Activated CD8-positive, alpha-beta T cell treated with anti-CD3 and anti-CD28 coated beads, Interleukin-2, amount 10 ng/mL, durations not matched to agents 7 days and 5 days (primary cell): ENCODE data around the gene UGT1A5. TPM values are rescaled to one million over a fixed set of nuclear protein-coding genes. Genes with fewer than 3 reads are reported as not detected.

ENCODE experiments used
- ATAC-seq: fragments of 150-1000 bp; cut with Tn5 transposase; one replicate; pipeline ENCODE4 v1.10.0; 2021; ENCODE audit warnings: moderate library complexity
- CTCF ChIA-PET: fragments of 350-600 bp; sonication (Branson Sonifier 250); formaldehyde crosslinking; loops from one replicate; lab custom pipeline; 2021; ENCODE audit warnings: antibody characterized with exemption; lab: Charles Lee
- POLR2A ChIA-PET: fragments of 350-600 bp; sonication (Branson Sonifier 250); formaldehyde crosslinking; loops from one replicate; lab custom pipeline; 2021; ENCODE audit warnings: antibody characterized with exemption; lab: Charles Lee
- DNase-seq: peaks from one replicate; pipeline ENCODE4 v3.0.0-alpha.2; 2020
- H3K27ac Mint-ChIP-seq: one replicate; pipeline ENCODE4 v1.8.0; 2021; ENCODE audit warnings: mild to moderate bottlenecking, mixed read lengths
- H3K27me3 Mint-ChIP-seq: one replicate; pipeline ENCODE4 v1.8.0; 2021; ENCODE audit warnings: low read depth, mixed read lengths
- H3K36me3 Mint-ChIP-seq: one replicate; pipeline ENCODE4 v1.8.0; 2021; ENCODE audit warnings: low read depth, mixed read lengths
- H3K4me1 Mint-ChIP-seq: one replicate; pipeline ENCODE4 v1.8.0; 2021; ENCODE audit warnings: low read depth, mixed read lengths
- H3K4me3 Mint-ChIP-seq: one replicate; pipeline ENCODE4 v1.8.0; 2021; ENCODE audit warnings: mild to moderate bottlenecking, mixed read lengths
- H3K9me3 Mint-ChIP-seq: one replicate; pipeline ENCODE4 v1.8.0; 2022; ENCODE audit warnings: mixed read lengths; ENCODE audit not compliant: insufficient read depth
- total RNA-seq, 2 experiments: library from RNA; stranded (reverse); gene quantifications; one replicate each; pipeline ENCODE4 v1.2.3, GENCODE V29; 2021

Gene UGT1A5
- total RNA-seq, 2 experiments from 2014 or later, result not detected

DNA sequence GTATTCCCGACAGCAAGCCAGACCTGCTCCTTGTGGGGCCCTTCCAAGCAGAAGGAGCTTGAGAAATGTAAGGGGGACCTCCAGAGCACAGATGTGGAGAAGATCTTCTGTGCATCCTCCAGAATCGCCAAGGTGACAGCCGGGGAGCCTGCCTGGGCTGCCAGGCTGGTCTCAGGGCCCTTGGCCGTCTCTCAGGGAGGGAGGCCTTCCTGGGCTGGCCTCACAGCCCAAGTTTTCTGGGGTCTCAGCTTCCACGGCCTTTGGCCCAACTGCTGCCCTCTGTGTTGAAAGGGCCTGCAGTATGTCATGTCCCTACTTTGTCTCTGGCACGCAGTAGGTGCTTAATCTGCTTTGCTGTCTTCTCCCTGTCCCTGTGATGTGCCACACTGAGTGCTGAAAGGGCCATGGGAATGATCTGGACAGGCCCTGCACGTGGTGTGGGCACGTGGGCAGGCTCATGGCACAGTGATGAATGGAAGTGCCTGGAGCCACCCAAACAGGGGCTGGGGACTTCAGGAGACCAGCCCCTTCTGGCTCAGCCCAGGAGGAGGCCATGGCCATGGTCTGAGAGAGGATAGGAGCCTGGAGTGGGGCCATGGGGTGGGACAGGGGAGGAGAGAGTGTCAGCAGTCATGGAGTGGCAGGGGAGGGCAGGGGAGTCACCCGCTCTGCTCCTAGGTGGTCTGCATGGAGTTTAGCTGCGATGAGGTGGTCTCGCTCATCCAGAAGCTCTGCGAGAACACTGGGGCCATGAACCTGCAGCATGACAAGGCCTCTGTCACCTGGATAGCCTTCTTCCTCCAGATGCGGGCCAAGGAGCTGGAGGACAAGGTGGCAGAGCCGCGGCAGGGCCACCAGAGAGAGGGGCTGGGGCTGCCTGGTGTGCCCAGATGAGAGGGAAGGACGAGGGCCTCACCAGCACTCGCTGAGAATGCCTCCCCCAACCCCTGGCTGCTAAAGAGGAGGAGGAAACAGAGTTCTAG, 106.2 kb downstream of the UGT1A5 start:
- no peak overlapping the region for H3K27ac Mint-ChIP-seq
- POLR2A ChIA-PET, result no interaction called here

DNA sequence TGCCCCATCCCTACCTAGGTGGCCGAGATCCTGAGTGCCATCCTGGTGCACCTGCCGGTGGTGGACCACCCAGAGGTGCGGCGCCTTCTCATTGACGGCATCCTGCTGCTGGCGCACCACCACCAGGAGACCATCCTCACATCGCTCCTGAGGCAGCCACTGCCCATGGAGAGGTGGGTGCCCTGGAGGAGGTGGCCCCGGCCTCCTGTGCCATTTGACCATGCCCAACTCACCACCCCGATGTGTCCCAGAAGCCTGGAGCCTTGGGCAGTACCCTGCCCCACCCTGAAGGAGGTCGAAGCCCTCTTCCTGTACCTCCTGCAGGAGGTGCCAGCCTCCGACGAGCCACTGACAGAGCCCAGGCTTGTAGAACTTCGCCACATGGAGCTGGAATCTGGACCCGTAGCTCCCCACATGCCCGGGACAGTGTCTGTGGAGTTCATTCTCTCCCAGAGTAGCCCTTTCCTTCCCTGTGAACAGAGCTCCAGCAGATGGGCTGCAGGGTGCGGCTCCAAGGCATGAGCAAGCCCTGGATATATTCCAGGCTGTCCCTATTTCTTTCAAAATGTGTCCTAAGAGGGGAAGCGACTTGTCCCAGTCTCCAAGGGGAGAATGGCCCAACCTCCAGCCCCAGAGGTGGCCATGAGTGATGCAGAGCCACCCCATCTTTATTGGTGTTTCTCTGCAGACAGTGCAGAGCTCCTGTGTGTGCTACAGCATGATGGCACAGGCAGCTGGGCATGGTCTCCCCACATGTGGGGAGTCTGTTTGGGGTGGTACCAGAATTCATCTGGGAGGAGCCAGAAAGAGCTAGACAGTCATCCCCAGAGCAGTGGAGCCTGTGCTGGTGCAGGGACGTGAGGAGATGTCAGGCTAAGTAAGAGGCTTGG, 107.4 kb downstream of the UGT1A5 start:
- no peak for ATAC-seq
- Mint-ChIP-seq H3K27me3 (peaks cover 5% of the 10 kb centered on the region), H3K27ac (no peak overlapping the region), H3K4me1 (peaks cover 3% of the 10 kb centered on the region), H3K9me3 (no peaks in the 10 kb centered on the region), H3K36me3 (no peaks in the 10 kb centered on the region), H3K4me3 (no peak overlapping the region)
- ChIA-PET CTCF (no interaction called here), POLR2A (interaction anchor here (0.5 kb wide), 1 partner anchor 19 kb away, joined by 3 read pairs; no protein-coding TSS in a partner anchor)
- no peak for DNase-seq

More for the DNA sequence above, 106.2 kb downstream of the UGT1A5 start:
- no peaks in the 10 kb centered on the region for H3K36me3 Mint-ChIP-seq
- peaks cover 3% of the 10 kb centered on the region for H3K4me1 Mint-ChIP-seq
- H3K9me3 Mint-ChIP-seq, result no peaks in the 10 kb centered on the region
- H3K4me3 Mint-ChIP-seq, result no peak overlapping the region
- CTCF ChIA-PET, result no interaction called here
- ATAC-seq, result no peak
- DNase-seq, result no peak
- peaks cover 2% of the 10 kb centered on the region for H3K27me3 Mint-ChIP-seq

- Mint-ChIP-seq H3K4me3 (no peak overlapping the region), H3K4me1 (peaks cover 3% of the 10 kb centered on the region), H3K27me3 (peaks cover 7% of the 10 kb centered on the region), H3K9me3 (no peaks in the 10 kb centered on the region), H3K27ac (no peak overlapping the region), H3K36me3 (no peaks in the 10 kb centered on the region)
- ATAC-seq (no peak), DNase-seq (no peak)
- ChIA-PET POLR2A (no interaction called here), CTCF (no interaction called here)
These were observed 108.0 kb downstream of the UGT1A5 start for GRCh38 chr2:233820774-233821105.

DNA sequence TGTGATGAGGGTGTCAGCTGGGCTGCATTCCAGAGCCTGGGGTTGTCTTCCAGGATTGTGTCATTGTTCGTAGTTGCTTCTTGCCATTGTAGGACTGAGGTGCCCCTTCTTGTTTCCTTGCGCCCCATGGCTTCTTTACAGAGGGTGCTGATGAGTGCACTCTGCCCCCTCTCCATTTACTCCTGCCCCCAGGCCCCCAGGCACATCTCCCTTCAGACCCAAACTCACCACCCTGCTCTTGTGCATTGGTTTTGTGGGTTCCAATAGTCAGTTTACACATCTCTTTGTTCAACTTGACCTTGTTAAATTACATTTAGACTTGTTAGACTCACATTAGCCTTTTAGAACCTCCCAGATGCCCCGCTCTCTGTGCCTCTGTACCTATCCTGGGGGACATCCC, 108.5 kb downstream of the UGT1A5 start:
- ChIA-PET CTCF (no interaction called here), POLR2A (no interaction called here)
- H3K36me3 Mint-ChIP-seq, result no peaks in the 10 kb centered on the region
- no peak overlapping the region for H3K27ac Mint-ChIP-seq
- no peaks in the 10 kb centered on the region for H3K9me3 Mint-ChIP-seq
- no peak for ATAC-seq
- peaks cover 9% of the 10 kb centered on the region for H3K27me3 Mint-ChIP-seq
- DNase-seq, result no peak
- H3K4me3 Mint-ChIP-seq, result no peak overlapping the region
- H3K4me1 Mint-ChIP-seq, result peaks cover 3% of the 10 kb centered on the region

DNA sequence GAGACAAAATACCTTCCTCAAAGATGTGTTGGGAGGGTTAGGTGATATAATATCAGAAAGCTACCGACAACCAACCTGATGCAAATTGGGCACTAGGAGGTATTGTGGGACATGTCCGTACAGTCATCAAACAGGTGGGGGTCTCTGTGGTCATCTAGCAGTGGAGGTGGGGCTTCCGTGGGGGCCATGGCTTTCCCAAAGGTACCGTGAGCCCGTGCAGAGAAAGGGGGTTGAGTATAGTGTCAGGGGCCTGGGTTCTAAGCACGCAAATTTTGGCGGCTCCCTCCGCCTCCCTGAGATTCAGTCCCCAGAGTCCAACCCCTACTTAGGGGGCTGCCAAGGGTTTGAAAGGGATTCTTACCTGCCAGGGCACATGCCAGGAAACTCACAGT, 109.0 kb downstream of the UGT1A5 start:
- H3K9me3 Mint-ChIP-seq, result no peaks in the 10 kb centered on the region
- no peaks in the 10 kb centered on the region for H3K36me3 Mint-ChIP-seq
- DNase-seq, result no peak
- ATAC-seq, result no peak
- CTCF ChIA-PET, result no interaction called here
- no peak overlapping the region for H3K27ac Mint-ChIP-seq
- POLR2A ChIA-PET, result no interaction called here
- peaks cover 9% of the 10 kb centered on the region for H3K27me3 Mint-ChIP-seq
- no peak overlapping the region for H3K4me3 Mint-ChIP-seq
- peaks cover 3% of the 10 kb centered on the region for H3K4me1 Mint-ChIP-seq

GRCh38 chr2:233822101-233822771, 109.5 kb downstream of the UGT1A5 start:
- peaks cover 11% of the 10 kb centered on the region for H3K27me3 Mint-ChIP-seq
- POLR2A ChIA-PET, result no interaction called here
- CTCF ChIA-PET, result no interaction called here
- ATAC-seq, result no peak
- no peak overlapping the region for H3K27ac Mint-ChIP-seq
- DNase-seq, result no peak
- H3K4me3 Mint-ChIP-seq, result no peak overlapping the region
- H3K4me1 Mint-ChIP-seq, result peaks cover 2% of the 10 kb centered on the region
- no peaks in the 10 kb centered on the region for H3K36me3 Mint-ChIP-seq
- H3K9me3 Mint-ChIP-seq, result no peaks in the 10 kb centered on the region

Other genes starting within 250 kb of the UGT1A5 start
- gene USP40, start 146.1 kb upstream of the UGT1A5 start, total RNA-seq, result 10 to 100 TPM; 13.1 to 14.1 TPM
- not detected for gene UGT1A8, start 95.3 kb upstream of the UGT1A5 start, total RNA-seq
- not detected for gene UGT1A10, start 76.5 kb upstream of the UGT1A5 start, total RNA-seq
- gene UGT1A9, start 41.0 kb upstream of the UGT1A5 start, total RNA-seq, result not detected
- gene UGT1A7, start 31.0 kb upstream of the UGT1A5 start, total RNA-seq, result not detected
- not detected for gene UGT1A6, start 20.0 kb upstream of the UGT1A5 start, total RNA-seq
- not detected for gene UGT1A4, start 5.8 kb downstream of the UGT1A5 start, total RNA-seq
- gene UGT1A3, start 16.1 kb downstream of the UGT1A5 start, total RNA-seq, result not detected
- gene UGT1A1, start 47.4 kb downstream of the UGT1A5 start, total RNA-seq, result not detected
- gene MROH2A, start 65.4 kb downstream of the UGT1A5 start, total RNA-seq, result not detected
- 100 to 1,000 TPM; 128 to 135 TPM for gene HJURP, start 141.6 kb downstream of the UGT1A5 start, total RNA-seq
- gene TRPM8, start 204.5 kb downstream of the UGT1A5 start, total RNA-seq, result not detected